OCI-LY1 (cell line): ENCODE measurements around the gene PILRB.

Experiments used
- H2AFZ ChIP-seq: fragments of 200-600 bp; sonication (generic), shearing (Covaris generic); 2 replicates; pipeline ENCODE4 v1.6.0; 2014; ENCODE audit warnings: antibody characterized with exemption, mild to moderate bottlenecking, low read length
- H3F3A ChIP-seq: fragments of 200-600 bp; sonication (generic), shearing (Covaris generic); 2 replicates; pipeline ENCODE4 v1.6.0; 2014; ENCODE audit warnings: mild to moderate bottlenecking, antibody characterized with exemption, low read length, moderate library complexity; ENCODE audit not compliant: insufficient read depth
- H3K27ac ChIP-seq: fragments of 200-600 bp; sonication (generic); 2 replicates; pipeline ENCODE4 v1.5.1; 2014; ENCODE audit warnings: low read length, mixed run types, mild to moderate bottlenecking, low read depth; ENCODE audit not compliant: poor library complexity, severe bottlenecking
- H3K27me3 ChIP-seq: fragments of 200-600 bp; sonication (generic); 2 replicates; pipeline ENCODE4 v1.6.0; 2014; ENCODE audit warnings: antibody characterized with exemption, mild to moderate bottlenecking, low read length, moderate library complexity; ENCODE audit not compliant: insufficient read depth
- H3K36me3 ChIP-seq: fragments of 200-600 bp; sonication (generic); 2 replicates; pipeline ENCODE4 v1.6.1; 2014; ENCODE audit warnings: mild to moderate bottlenecking, antibody characterized with exemption, low read length, moderate library complexity, mixed read lengths; ENCODE audit not compliant: insufficient read depth
- H3K4me1 ChIP-seq: fragments of 200-600 bp; sonication (generic); 2 replicates; pipeline ENCODE4 v1.5.1; 2014; ENCODE audit warnings: mild to moderate bottlenecking, low read length, moderate library complexity; ENCODE audit not compliant: insufficient read depth, severe bottlenecking
- H3K4me2 ChIP-seq: fragments of 200-600 bp; sonication (generic), shearing (Covaris generic); 2 replicates; pipeline ENCODE4 v1.6.1; 2014; ENCODE audit warnings: low read length
- H3K4me3 ChIP-seq: fragments of 200-600 bp; sonication (generic); 2 replicates; pipeline ENCODE4 v1.5.1; 2014; ENCODE audit warnings: low read length, low read depth, mild to moderate bottlenecking, mixed read lengths; ENCODE audit not compliant: poor library complexity, severe bottlenecking
- H3K79me2 ChIP-seq: fragments of 200-600 bp; shearing (Covaris generic); 2 replicates; pipeline ENCODE4 v1.6.1; 2016; ENCODE audit warnings: mixed run types, low read length, mixed read lengths; ENCODE audit not compliant: insufficient read depth
- H3K9ac ChIP-seq: fragments of 200-600 bp; sonication (generic), shearing (Covaris generic); 2 replicates; pipeline ENCODE4 v1.6.1; 2014; ENCODE audit warnings: mild to moderate bottlenecking, low read length, mixed read lengths
- H3K9me2 ChIP-seq: fragments of 200-600 bp; sonication (generic), shearing (Covaris generic); 2 replicates; pipeline ENCODE4 v1.6.1; 2014; ENCODE audit warnings: low read depth, mild to moderate bottlenecking, low read length, mixed read lengths
- H3K9me3 ChIP-seq: fragments of 200-600 bp; shearing (Covaris generic); 2 replicates; pipeline ENCODE4 v1.6.1; 2014; ENCODE audit warnings: low read length, mixed read lengths
- H4K20me1 ChIP-seq: fragments of 200-600 bp; sonication (generic), shearing (Covaris generic); 2 replicates; pipeline ENCODE4 v1.6.0; 2016; ENCODE audit warnings: mild to moderate bottlenecking, low read length; ENCODE audit not compliant: insufficient read depth
- EZH2 ChIP-seq: fragments of 200-600 bp; sonication (generic), shearing (Covaris generic); IDR thresholded peaks from 2 replicates; pipeline ENCODE4 v1.8.0; 2017; ENCODE audit warnings: borderline replicate concordance, mixed run types, mild to moderate bottlenecking, antibody characterized with exemption, low read length, moderate library complexity, mixed read lengths
- TF ChIP-seq, protein P1 (sequence below): fragments of 200-600 bp; sonication (generic), shearing (Covaris generic); IDR thresholded peaks from 2 replicates; pipeline ENCODE4 v1.5.1; 2017; ENCODE audit warnings: mild to moderate bottlenecking, antibody characterized with exemption, low read length, moderate library complexity, mixed read lengths

The PILRB gene

DNA sequence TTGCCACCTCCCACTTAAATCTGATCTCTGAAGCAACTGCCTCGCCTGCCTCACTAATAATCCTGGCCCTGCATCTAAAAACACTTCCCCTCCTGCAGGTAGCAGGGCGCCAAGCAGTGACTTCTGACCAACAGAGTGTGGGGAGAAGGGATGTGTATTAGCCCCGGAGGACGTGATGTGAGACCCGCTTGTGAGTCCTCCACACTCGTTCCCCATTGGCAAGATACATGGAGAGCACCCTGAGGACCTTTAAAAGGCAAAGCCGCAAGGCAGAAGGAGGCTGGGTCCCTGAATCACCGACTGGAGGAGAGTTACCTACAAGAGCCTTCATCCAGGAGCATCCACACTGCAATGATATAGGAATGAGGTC lies 9.3 kb downstream of the PILRB start:
- Histone ChIP-seq H3K27me3 (no peaks in the 10 kb centered on the region), H3K4me1 (peaks cover 62% of the 10 kb centered on the region), H3K9me3 (no peaks in the 10 kb centered on the region), H3F3A (peaks cover 11% of the 10 kb centered on the region; the same call in 1 of the 2 replicates), H3K4me2 (no peak overlapping the region; the same call in 1 of the 2 replicates), H3K9ac (no peak overlapping the region; the same call in 1 of the 2 replicates), H3K36me3 (peaks cover 32% of the 10 kb centered on the region), H3K79me2 (no peaks in the 10 kb centered on the region), H4K20me1 (no peaks in the 10 kb centered on the region), H3K9me2 (no peaks in the 10 kb centered on the region), H3K27ac (peak overlapping the region; percentile 95), H3K4me3 (no peak overlapping the region), H2AFZ (no peak overlapping the region)
- TF ChIP-seq, protein P1, sequence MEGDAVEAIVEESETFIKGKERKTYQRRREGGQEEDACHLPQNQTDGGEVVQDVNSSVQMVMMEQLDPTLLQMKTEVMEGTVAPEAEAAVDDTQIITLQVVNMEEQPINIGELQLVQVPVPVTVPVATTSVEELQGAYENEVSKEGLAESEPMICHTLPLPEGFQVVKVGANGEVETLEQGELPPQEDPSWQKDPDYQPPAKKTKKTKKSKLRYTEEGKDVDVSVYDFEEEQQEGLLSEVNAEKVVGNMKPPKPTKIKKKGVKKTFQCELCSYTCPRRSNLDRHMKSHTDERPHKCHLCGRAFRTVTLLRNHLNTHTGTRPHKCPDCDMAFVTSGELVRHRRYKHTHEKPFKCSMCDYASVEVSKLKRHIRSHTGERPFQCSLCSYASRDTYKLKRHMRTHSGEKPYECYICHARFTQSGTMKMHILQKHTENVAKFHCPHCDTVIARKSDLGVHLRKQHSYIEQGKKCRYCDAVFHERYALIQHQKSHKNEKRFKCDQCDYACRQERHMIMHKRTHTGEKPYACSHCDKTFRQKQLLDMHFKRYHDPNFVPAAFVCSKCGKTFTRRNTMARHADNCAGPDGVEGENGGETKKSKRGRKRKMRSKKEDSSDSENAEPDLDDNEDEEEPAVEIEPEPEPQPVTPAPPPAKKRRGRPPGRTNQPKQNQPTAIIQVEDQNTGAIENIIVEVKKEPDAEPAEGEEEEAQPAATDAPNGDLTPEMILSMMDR, result no peak
- TF ChIP-seq EZH2, result no peak

GRCh38 chr7:100367676-100368613 lies 10.0 kb downstream of the PILRB start:
- H3K79me2 ChIP-seq, result no peaks in the 10 kb centered on the region
- H3K4me3 ChIP-seq, result no peak overlapping the region
- no peak overlapping the region; the same call in 1 of the 2 replicates for H3K4me2 ChIP-seq
- peaks cover 11% of the 10 kb centered on the region; the same call in 1 of the 2 replicates for H3F3A ChIP-seq
- peaks cover 65% of the 10 kb centered on the region for H3K4me1 ChIP-seq
- H4K20me1 ChIP-seq, result no peaks in the 10 kb centered on the region
- peak overlapping the region; percentile 95 for H3K27ac ChIP-seq
- peaks cover 25% of the 10 kb centered on the region for H3K36me3 ChIP-seq
- H3K9me3 ChIP-seq, result no peaks in the 10 kb centered on the region
- TF ChIP-seq, protein P1, result no peak
- TF ChIP-seq EZH2, result no peak
- no peak overlapping the region for H3K9ac ChIP-seq
- no peak overlapping the region for H2AFZ ChIP-seq
- no peaks in the 10 kb centered on the region for H3K9me2 ChIP-seq
- H3K27me3 ChIP-seq, result no peaks in the 10 kb centered on the region

DNA sequence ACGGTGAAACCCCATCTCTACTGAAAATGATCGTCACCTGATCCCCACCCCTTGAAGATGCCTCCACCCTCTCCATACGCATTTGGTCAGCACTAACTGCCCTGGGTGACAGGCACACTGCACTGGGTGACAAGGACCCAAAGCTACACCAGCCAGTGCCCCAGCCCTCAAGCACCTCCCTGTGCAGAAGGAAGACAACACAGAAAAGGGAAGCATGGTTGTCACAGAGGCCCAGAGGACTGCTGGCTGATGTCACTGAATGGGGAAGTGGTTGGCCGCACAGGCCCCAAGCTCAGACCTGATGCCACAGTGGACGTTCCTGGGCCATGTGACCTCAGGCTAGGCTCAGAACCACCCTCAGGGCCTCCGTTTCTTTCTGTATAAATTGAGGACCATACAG lies 11.2 kb downstream of the PILRB start:
- no peak for TF ChIP-seq EZH2
- TF ChIP-seq, protein P1, result no peak
- Histone ChIP-seq H3K9me3 (no peaks in the 10 kb centered on the region), H3K27me3 (no peaks in the 10 kb centered on the region), H3K36me3 (peaks cover 14% of the 10 kb centered on the region), H3K27ac (peak overlapping the region; percentile 95), H3K79me2 (no peaks in the 10 kb centered on the region), H3K4me2 (peak overlapping the region; percentile 42; the same call in 1 of the 2 replicates), H3K4me1 (peaks cover 65% of the 10 kb centered on the region), H3F3A (peaks cover 11% of the 10 kb centered on the region; the same call in 1 of the 2 replicates), H3K9ac (peak overlapping the region; percentile 43; the same call in 1 of the 2 replicates), H3K4me3 (peak overlapping the region; percentile 9), H2AFZ (no peak overlapping the region), H3K9me2 (no peaks in the 10 kb centered on the region), H4K20me1 (no peaks in the 10 kb centered on the region)
